HepG2 (cell line): Measurements from ENCODE around the gene ARHGAP26.

Source experiments
- MEIS1 ChIP-seq: sonication (generic); formaldehyde crosslinking; IDR thresholded peaks from 2 replicates; pipeline ENCODE4 v1.9.0; 2021; ENCODE audit warnings: mild to moderate bottlenecking, missing genetic modification reagents, moderate library complexity, borderline replicate concordance
- RFX5 ChIP-seq: IDR thresholded peaks from 2 replicates; pipeline ENCODE4 v1.6.1; 2011; ENCODE audit warnings: low read depth, low read length, improper control_type of control experiment
- SRF ChIP-seq: IDR thresholded peaks from 2 replicates; pipeline ENCODE4 v1.6.1; 2011; ENCODE audit warnings: mild to moderate bottlenecking, low read depth, low read length, moderate library complexity
- TP53 ChIP-seq: sonication (generic); formaldehyde crosslinking; conservative IDR thresholded peaks from 2 replicates; pipeline ENCODE4 v1.4.0; 2020; ENCODE audit warnings: missing genetic modification reagents
- XRCC5 ChIP-seq: fragments of 200-400 bp; formaldehyde crosslinking; optimal IDR thresholded peaks from 2 replicates; pipeline ENCODE3; 2017; ENCODE audit warnings: mild to moderate bottlenecking, low read length

- no peak for TF ChIP-seq TP53 (CRISPR knock-in tag)
- no peak for TF ChIP-seq RFX5
- TF ChIP-seq SRF = no peak
- TF ChIP-seq XRCC5 = no peak
- no peak for TF ChIP-seq MEIS1 (CRISPR knock-in tag)
These were observed 236.3 kb downstream of the ARHGAP26 start for GRCh38 chr5:143006501-143006900.
